H54 (cell line): ENCODE data around the gene CNGA3.
A peak's percentile ranks its signal among the peaks of the same experiment; 100 is the strongest.
"Not testable (repeated sequence)": the region's sequence is repeated elsewhere in the genome, so short reads cannot be mapped to it uniquely, and the experiment has no call there.

Experiments
- DNase-seq: peaks from one replicate; pipeline ENCODE4 v3.0.0; 2011; ENCODE audit warnings: low spot score, mixed read lengths; ENCODE audit not compliant: insufficient read length
- FAIRE-seq: peaks from 3 replicates; lab custom pipeline; 2011; peaks lifted over from hg19 to GRCh38; lab: Jason Lieb, UNC
- POLR2A ChIP-seq: IDR thresholded peaks from 2 replicates; pipeline ENCODE4 v1.6.1; 2011; ENCODE audit warnings: low read depth, mild to moderate bottlenecking, low read length

The CNGA3 gene

GRCh38 chr2:98412751-98413458, 66.6 kb downstream of the CNGA3 start:
- DNase-seq = peak; percentile 28
- FAIRE-seq = no peak
- TF ChIP-seq POLR2A = no peak

- not testable (repeated sequence) for DNase-seq, FAIRE-seq
These were observed 68.0 kb downstream of the CNGA3 start for GRCh38 chr2:98414246-98414645.

- not testable (repeated sequence) for FAIRE-seq
These were observed 69.5 kb downstream of the CNGA3 start for GRCh38 chr2:98415719-98416248.

GRCh38 chr2:98416383-98417159, 70.3 kb downstream of the CNGA3 start:
- FAIRE-seq = no peak
- DNase-seq = no peak
- TF ChIP-seq POLR2A = no peak

More at GRCh38 chr2:98415719-98416248, 69.5 kb downstream of the CNGA3 start:
- DNase-seq = not testable (repeated sequence)

GRCh38 chr2:98419544-98419943, 73.3 kb downstream of the CNGA3 start:
- FAIRE-seq (no peak), DNase-seq (no peak)
- TF ChIP-seq POLR2A = no peak

GRCh38 chr2:98419977-98420725, 73.9 kb downstream of the CNGA3 start:
- no peak for DNase-seq
- no peak for FAIRE-seq
- no peak for TF ChIP-seq POLR2A

GRCh38 chr2:98422449-98422848, 76.2 kb downstream of the CNGA3 start:
- FAIRE-seq (no peak), DNase-seq (no peak)
- no peak for TF ChIP-seq POLR2A

GRCh38 chr2:98426771-98427170, 80.5 kb downstream of the CNGA3 start:
- no peak for FAIRE-seq
- DNase-seq = no peak
- no peak for TF ChIP-seq POLR2A

GRCh38 chr2:98432145-98432544, 85.9 kb downstream of the CNGA3 start:
- DNase-seq = no peak
- no peak for TF ChIP-seq POLR2A
- FAIRE-seq = no peak

GRCh38 chr2:98433363-98433964, 87.2 kb downstream of the CNGA3 start:
- DNase-seq (no peak), FAIRE-seq (no peak)
- no peak for TF ChIP-seq POLR2A

GRCh38 chr2:98434492-98434891, 88.2 kb downstream of the CNGA3 start:
- no peak for DNase-seq
- TF ChIP-seq POLR2A = no peak
- no peak for FAIRE-seq

- not testable (repeated sequence) for FAIRE-seq, DNase-seq
These were observed 89.4 kb downstream of the CNGA3 start for GRCh38 chr2:98435670-98436069.

GRCh38 chr2:98436734-98437133, 90.5 kb downstream of the CNGA3 start:
- no peak for FAIRE-seq
- TF ChIP-seq POLR2A = no peak

More at GRCh38 chr2:98436734-98437133, 90.5 kb downstream of the CNGA3 start:
- no peak for DNase-seq
